IMR-90 (cell line): Measurements from ENCODE around the gene MED12L. TPM values are rescaled to one million over a fixed set of nuclear protein-coding genes. Genes with fewer than 3 reads are reported as not detected.

ENCODE experiments used
- ATAC-seq: fragments of 200-7000 bp; cut with Tn5 transposase; 2 replicates; pipeline ENCODE4 v1.9.1; 2020; ENCODE audit warnings: low read depth, mild to moderate bottlenecking, moderate library complexity
- BruUV-seq: library from RNA; stranded (reverse); fragments of 400-500 nt; replicated peaks from 2 replicates; lab custom pipeline; 2021; lab: Mats Ljungman, UMichigan
- CTCF ChIA-PET: fragments of 300-600 bp; formaldehyde crosslinking; extraction: SDS; loops from one replicate; lab custom pipeline; 2021; ENCODE audit warnings: antibody characterized with exemption; lab: Yijun Ruan, JAX
- POLR2A ChIA-PET: fragments of 300-600 bp; sonication (Branson Sonifier 250); formaldehyde crosslinking; loops from one replicate; lab custom pipeline; 2022; ENCODE audit warnings: antibody characterized with exemption; ENCODE audit not compliant: unreplicated experiment; lab: Charles Lee
- DNase-seq: peaks from one replicate; pipeline ENCODE4 v3.0.0; 2013
- H2AFZ ChIP-seq: replicated peaks from 2 replicates; pipeline ENCODE3; 2013; ENCODE audit warnings: low read length, mild to moderate bottlenecking; ENCODE audit not compliant: poor library complexity
- H2AK5ac ChIP-seq: 2 replicates; pipeline ENCODE4 v1.6.1; 2013; ENCODE audit warnings: low read depth, low read length, inconsistent platforms
- H2AK9ac ChIP-seq: replicated peaks from 2 replicates; pipeline ENCODE3; 2013; ENCODE audit warnings: mild to moderate bottlenecking, low read depth, low read length, moderate library complexity; ENCODE audit not compliant: poor library complexity
- H2BK120ac ChIP-seq: 2 replicates; pipeline ENCODE4 v1.6.1; 2013; ENCODE audit warnings: low read depth, low read length, inconsistent platforms
- H2BK15ac ChIP-seq: 3 replicates; pipeline ENCODE4 v1.6.1; 2013; ENCODE audit warnings: low read depth, low read length, inconsistent platforms
- H2BK20ac ChIP-seq: 2 replicates; pipeline ENCODE4 v1.6.1; 2013; ENCODE audit warnings: low read depth, mild to moderate bottlenecking, inconsistent platforms, low read length, moderate library complexity
- H2BK5ac ChIP-seq: 2 replicates; pipeline ENCODE4 v1.6.1; 2013; ENCODE audit warnings: mild to moderate bottlenecking, low read depth, low read length, inconsistent platforms; ENCODE audit not compliant: poor library complexity, severe bottlenecking
- H3K14ac ChIP-seq: replicated peaks from 2 replicates; pipeline ENCODE4 v1.6.1; 2013; ENCODE audit warnings: low read depth, low read length, inconsistent platforms
- H3K18ac ChIP-seq: 2 replicates; pipeline ENCODE4 v1.6.1; 2013; ENCODE audit warnings: low read depth, low read length, control low read depth
- H3K23ac ChIP-seq: 2 replicates; pipeline ENCODE4 v1.6.1; 2013; ENCODE audit warnings: low read depth, low read length, inconsistent platforms
- H3K27ac ChIP-seq: 2 replicates; pipeline ENCODE4 v1.5.1; 2013; ENCODE audit warnings: mild to moderate bottlenecking, control low read depth, low read length; ENCODE audit not compliant: insufficient read depth
- H3K27me3 ChIP-seq: 2 replicates; pipeline ENCODE4 v1.6.1; 2013; ENCODE audit warnings: low read length; ENCODE audit not compliant: control insufficient read depth, insufficient read depth
- H3K36me3 ChIP-seq: 2 replicates; pipeline ENCODE4 v1.6.1; 2013; ENCODE audit warnings: low read length, mixed read lengths; ENCODE audit not compliant: control insufficient read depth, insufficient read depth
- H3K4ac ChIP-seq: 2 replicates; pipeline ENCODE4 v1.6.1; 2013; ENCODE audit warnings: low read depth, low read length, inconsistent platforms
- H3K4me1 ChIP-seq: 2 replicates; pipeline ENCODE4 v1.6.1; 2013; ENCODE audit warnings: low read length, mixed read lengths; ENCODE audit not compliant: control insufficient read depth, insufficient read depth
- H3K4me2 ChIP-seq: 2 replicates; pipeline ENCODE4 v1.6.1; 2013; ENCODE audit warnings: low read depth, mild to moderate bottlenecking, control low read depth, low read length, moderate library complexity
- H3K4me3 ChIP-seq: 2 replicates; pipeline ENCODE4 v1.5.1; 2013; ENCODE audit warnings: low read depth, mild to moderate bottlenecking, control low read depth, low read length, moderate library complexity; ENCODE audit not compliant: insufficient read depth
- H3K56ac ChIP-seq: 2 replicates; pipeline ENCODE4 v1.6.1; 2013; ENCODE audit warnings: low read length, inconsistent platforms; ENCODE audit not compliant: insufficient read depth; ENCODE audit errors: extremely low read depth
- H3K79me1 ChIP-seq, 2 experiments: 2 replicates each; pipeline ENCODE4 v1.6.1; 2013; ENCODE audit warnings: low read length in 2 of 2, inconsistent platforms in 1 of 2, low read depth in 1 of 2
- H3K9ac ChIP-seq: 2 replicates; pipeline ENCODE4 v1.6.1; 2013; ENCODE audit warnings: low read depth, low read length, control low read depth
- H3K9me1 ChIP-seq: 2 replicates; pipeline ENCODE4 v1.6.1; 2013; ENCODE audit warnings: low read length, inconsistent platforms; ENCODE audit not compliant: insufficient read depth
- H3K9me3 ChIP-seq: 2 replicates; pipeline ENCODE4 v1.6.1; 2013; ENCODE audit warnings: low read length; ENCODE audit not compliant: control insufficient read depth, insufficient read depth
- H4K20me1 ChIP-seq: 2 replicates; pipeline ENCODE4 v1.6.1; 2013; ENCODE audit warnings: low read length, inconsistent platforms; ENCODE audit not compliant: insufficient read depth
- H4K5ac ChIP-seq: 2 replicates; pipeline ENCODE4 v1.6.1; 2013; ENCODE audit warnings: mild to moderate bottlenecking, low read depth, low read length, control low read depth
- H4K8ac ChIP-seq, 2 experiments: 2 replicates each; pipeline ENCODE4 v1.6.1; 2013; ENCODE audit warnings: low read depth in 2 of 2, low read length in 2 of 2, control low read depth in 1 of 2, inconsistent platforms in 1 of 2
- H4K91ac ChIP-seq: 2 replicates; pipeline ENCODE4 v1.6.1; 2013; ENCODE audit warnings: low read depth, low read length, inconsistent platforms; ENCODE audit not compliant: insufficient read depth
- BHLHE40 ChIP-seq: fragments of 150-350 bp; IDR thresholded peaks from 2 replicates; pipeline ENCODE4 v1.6.1; 2016; ENCODE audit warnings: mild to moderate bottlenecking, low read depth, low read length
- CEBPB ChIP-seq: IDR thresholded peaks from 2 replicates; pipeline ENCODE4 v1.6.1; 2012; ENCODE audit warnings: low read depth, low read length, improper control_type of control experiment
- ELK1 ChIP-seq: fragments of 150-350 bp; IDR thresholded peaks from 2 replicates; pipeline ENCODE4 v1.6.1; 2016; ENCODE audit warnings: low read depth, mild to moderate bottlenecking, low read length, moderate library complexity, borderline replicate concordance
- FOS ChIP-seq: fragments of 150-350 bp; IDR thresholded peaks from 2 replicates; pipeline ENCODE4 v1.6.1; 2016; ENCODE audit warnings: low read depth, low read length
- MAFK ChIP-seq: IDR thresholded peaks from 2 replicates; pipeline ENCODE4 v1.6.1; 2012; ENCODE audit warnings: low read depth, low read length, improper control_type of control experiment
- MAZ ChIP-seq: IDR thresholded peaks from 2 replicates; pipeline ENCODE4 v1.6.1; 2012; ENCODE audit warnings: low read depth, mild to moderate bottlenecking, low read length, improper control_type of control experiment, moderate library complexity, borderline replicate concordance
- MXI1 ChIP-seq: IDR thresholded peaks from 2 replicates; pipeline ENCODE4 v1.6.1; 2012; ENCODE audit warnings: low read depth, mild to moderate bottlenecking, low read length, moderate library complexity, borderline replicate concordance
- NFE2L2 ChIP-seq: fragments of 150-350 bp; IDR thresholded peaks from 2 replicates; pipeline ENCODE4 v1.6.1; 2016; ENCODE audit warnings: low read depth, mild to moderate bottlenecking, low read length
- POLR2A ChIP-seq: IDR thresholded peaks from 2 replicates; pipeline ENCODE4 v1.6.1; 2012; ENCODE audit warnings: mild to moderate bottlenecking, low read depth, low read length
- RAD21 ChIP-seq: IDR thresholded peaks from 2 replicates; pipeline ENCODE4 v1.6.1; 2012; ENCODE audit warnings: low read length, improper control_type of control experiment
- RCOR1 ChIP-seq: IDR thresholded peaks from 2 replicates; pipeline ENCODE4 v1.6.1; 2012; ENCODE audit warnings: mild to moderate bottlenecking, low read length, improper control_type of control experiment; ENCODE audit not compliant: insufficient replicate concordance
- RFX5 ChIP-seq: IDR thresholded peaks from 2 replicates; pipeline ENCODE4 v1.8.0; 2012; ENCODE audit warnings: low read depth, mild to moderate bottlenecking, low read length, moderate library complexity
- SMC3 ChIP-seq: fragments of 150-350 bp; IDR thresholded peaks from 2 replicates; pipeline ENCODE4 v1.6.1; 2016; ENCODE audit warnings: low read depth, mild to moderate bottlenecking, antibody characterized with exemption, low read length, moderate library complexity
- WGBS, 2 experiments: methylation state at CpG; one replicate each; pipeline versions ENCODE4 v1.1.5 to v1.1.7; 2013; ENCODE audit warnings: missing lambda C conversion rate in 2 of 2; ENCODE audit not compliant: insufficient read length in 1 of 2; ENCODE audit errors: extremely low coverage in 2 of 2; 5-methylcytosine and 5-hydroxymethylcytosine counted together
- dilution Hi-C: fragments of 300-500 bp; cut with HindIII; formaldehyde crosslinking; loops from one replicate; pipeline ENCODE4 v1.14.3; 2018; ENCODE audit warnings: low sequenced_read_pairs; ENCODE audit not compliant: unreplicated experiment
- in situ Hi-C: fragments of 300-500 bp; cut with MboI; formaldehyde crosslinking; loops from 3 replicates; pipeline ENCODE4 v1.14.3; 2019; ENCODE audit warnings: low sequenced_read_pairs, inconsistent platforms, mixed read lengths
- intact Hi-C: fragments of 100-400 bp; cut with micrococcal nuclease; formaldehyde crosslinking; loops from 2 replicates; pipeline ENCODE4 v1.10.0; 2022
- polyA plus RNA-seq, 3 experiments: library from polyadenylated mRNA; depleted of rRNA; stranded (reverse); fragments of >200 nt; gene quantifications; 2 replicates each; pipeline ENCODE4 v1.2.3, GENCODE V29; 2012; ENCODE audit warnings: low replicate concordance in 1 of 3
- total RNA-seq: library from RNA; depleted of rRNA; stranded (reverse); fragments of >200 nt; gene quantifications from 2 replicates; pipeline ENCODE4 v1.2.3, GENCODE V29; 2012
- TF ChIP-seq, protein P1 (sequence below): fragments of 150-350 bp; IDR thresholded peaks from 2 replicates; pipeline ENCODE4 v1.6.1; 2017; ENCODE audit warnings: mild to moderate bottlenecking, antibody characterized with exemption, low read length, low read depth
- TF ChIP-seq, protein P2 (sequence below): conservative IDR thresholded peaks from 2 replicates; pipeline ENCODE4 v1.5.1; 2012; ENCODE audit warnings: mild to moderate bottlenecking, low read depth, low read length, improper control_type of control experiment

The MED12L gene
- total and polyA plus RNA-seq, 2 of the 4 experiments (the other 2 are of a cell fraction), result 0.05 to 0.18 TPM

GRCh38 chr3:151300539-151300938 is 215.1 kb downstream of the MED12L start:
- Histone ChIP-seq H2AK9ac (no peak overlapping the region), H4K8ac (no peak overlapping the region), H3K14ac (no peak overlapping the region; the same call in 1 of the 2 replicates), H2AK5ac (peak overlapping the region; percentile 79; the same call in 1 of the 2 replicates), H4K20me1 (no peaks in the 10 kb centered on the region), H4K91ac (no peak overlapping the region; the same call in 1 of the 2 replicates), H2BK15ac (no peak overlapping the region; the same call in 2 of the 3 replicates), H2BK5ac (no peak overlapping the region), H3K4me2 (no peak overlapping the region), H3K9ac (no peak overlapping the region), H3K27ac (no peak overlapping the region), H2BK120ac (peak overlapping the region; percentile 35; the same call in 1 of the 2 replicates), H3K4ac (peak overlapping the region; percentile 40; the same call in 1 of the 2 replicates), H3K56ac (no peak overlapping the region), H3K9me3 (no peaks in the 10 kb centered on the region), H3K23ac (no peak overlapping the region), H3K4me1 (peaks cover 7% of the 10 kb centered on the region), H3K36me3 (no peaks in the 10 kb centered on the region), H3K27me3 (no peaks in the 10 kb centered on the region), H4K5ac (peak overlapping the region; percentile 71; the same call in 1 of the 2 replicates), H3K4me3 (no peak overlapping the region), H3K79me1 (no peaks in the 10 kb centered on the region), H2BK20ac (peak overlapping the region; percentile 65), H3K9me1 (no peaks in the 10 kb centered on the region; the same call in 1 of the 2 replicates), H2AFZ (no peak overlapping the region), H3K18ac (peak overlapping the region; percentile 49; the same call in 1 of the 2 replicates)
- ChIA-PET POLR2A (no interaction called here), CTCF (no interaction called here)
- no peak for TF ChIP-seq CEBPB
- TF ChIP-seq, protein P1, sequence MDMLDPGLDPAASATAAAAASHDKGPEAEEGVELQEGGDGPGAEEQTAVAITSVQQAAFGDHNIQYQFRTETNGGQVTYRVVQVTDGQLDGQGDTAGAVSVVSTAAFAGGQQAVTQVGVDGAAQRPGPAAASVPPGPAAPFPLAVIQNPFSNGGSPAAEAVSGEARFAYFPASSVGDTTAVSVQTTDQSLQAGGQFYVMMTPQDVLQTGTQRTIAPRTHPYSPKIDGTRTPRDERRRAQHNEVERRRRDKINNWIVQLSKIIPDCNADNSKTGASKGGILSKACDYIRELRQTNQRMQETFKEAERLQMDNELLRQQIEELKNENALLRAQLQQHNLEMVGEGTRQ, result no peak
- no peak for TF ChIP-seq SMC3
- no peak for TF ChIP-seq POLR2A
- TF ChIP-seq MAFK, result no peak
- TF ChIP-seq, protein P2, sequence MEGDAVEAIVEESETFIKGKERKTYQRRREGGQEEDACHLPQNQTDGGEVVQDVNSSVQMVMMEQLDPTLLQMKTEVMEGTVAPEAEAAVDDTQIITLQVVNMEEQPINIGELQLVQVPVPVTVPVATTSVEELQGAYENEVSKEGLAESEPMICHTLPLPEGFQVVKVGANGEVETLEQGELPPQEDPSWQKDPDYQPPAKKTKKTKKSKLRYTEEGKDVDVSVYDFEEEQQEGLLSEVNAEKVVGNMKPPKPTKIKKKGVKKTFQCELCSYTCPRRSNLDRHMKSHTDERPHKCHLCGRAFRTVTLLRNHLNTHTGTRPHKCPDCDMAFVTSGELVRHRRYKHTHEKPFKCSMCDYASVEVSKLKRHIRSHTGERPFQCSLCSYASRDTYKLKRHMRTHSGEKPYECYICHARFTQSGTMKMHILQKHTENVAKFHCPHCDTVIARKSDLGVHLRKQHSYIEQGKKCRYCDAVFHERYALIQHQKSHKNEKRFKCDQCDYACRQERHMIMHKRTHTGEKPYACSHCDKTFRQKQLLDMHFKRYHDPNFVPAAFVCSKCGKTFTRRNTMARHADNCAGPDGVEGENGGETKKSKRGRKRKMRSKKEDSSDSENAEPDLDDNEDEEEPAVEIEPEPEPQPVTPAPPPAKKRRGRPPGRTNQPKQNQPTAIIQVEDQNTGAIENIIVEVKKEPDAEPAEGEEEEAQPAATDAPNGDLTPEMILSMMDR, result no peak
- TF ChIP-seq FOS, result no peak
- TF ChIP-seq RCOR1, result no peak
- TF ChIP-seq MXI1, result no peak
- TF ChIP-seq RAD21, result no peak
- TF ChIP-seq RFX5, result no peak
- no peak for TF ChIP-seq BHLHE40
- no peak for TF ChIP-seq MAZ
- TF ChIP-seq NFE2L2, result no peak
- TF ChIP-seq ELK1, result no peak
- dilution Hi-C loops, result no loop called here
- BruUV-seq, result no TSS peak
- no CpG with 5 or more reads among the region's 1 CpG for WGBS, 2 experiments
- intact Hi-C loops, result loop anchor here (5.0 kb wide), 1 partner anchor 357 kb away; no protein-coding TSS in a partner anchor
- DNase-seq (no peak), ATAC-seq (no peak)
- in situ Hi-C loops, result no loop called here
